HUES64 (cell line): Measurements from ENCODE around the gene TSC22D3.

Source experiments
- H3K27ac ChIP-seq: 2 replicates; pipeline ENCODE4 v1.7.0; 2013; ENCODE audit warnings: low read depth, low read length, inconsistent platforms
- H3K27me3 ChIP-seq: 2 replicates; pipeline ENCODE4 v1.6.1; 2013; ENCODE audit warnings: mild to moderate bottlenecking, low read length; ENCODE audit not compliant: insufficient read depth
- H3K36me3 ChIP-seq: 2 replicates; pipeline ENCODE4 v1.6.1; 2013; ENCODE audit warnings: mild to moderate bottlenecking, low read length; ENCODE audit not compliant: insufficient read depth
- H3K4me1 ChIP-seq: 2 replicates; pipeline ENCODE4 v1.6.1; 2013; ENCODE audit warnings: mild to moderate bottlenecking, low read length, moderate library complexity; ENCODE audit not compliant: insufficient read depth
- H3K4me3 ChIP-seq: 2 replicates; pipeline ENCODE4 v1.5.1; 2013; ENCODE audit warnings: mild to moderate bottlenecking, low read length, moderate library complexity
- H3K9ac ChIP-seq: 2 replicates; pipeline ENCODE4 v1.6.1; 2013; ENCODE audit warnings: mild to moderate bottlenecking, low read depth, low read length
- H3K9me3 ChIP-seq: 2 replicates; pipeline ENCODE4 v1.6.1; 2013; ENCODE audit warnings: low read depth, low read length; ENCODE audit not compliant: insufficient read depth
- WGBS: fragments of 150-250, 120-280 bp; methylation state at CpG from one replicate; pipeline ENCODE4 v1.1.7; 2013; ENCODE audit warnings: missing lambda C conversion rate; 5-methylcytosine and 5-hydroxymethylcytosine counted together

Gene TSC22D3

DNA sequence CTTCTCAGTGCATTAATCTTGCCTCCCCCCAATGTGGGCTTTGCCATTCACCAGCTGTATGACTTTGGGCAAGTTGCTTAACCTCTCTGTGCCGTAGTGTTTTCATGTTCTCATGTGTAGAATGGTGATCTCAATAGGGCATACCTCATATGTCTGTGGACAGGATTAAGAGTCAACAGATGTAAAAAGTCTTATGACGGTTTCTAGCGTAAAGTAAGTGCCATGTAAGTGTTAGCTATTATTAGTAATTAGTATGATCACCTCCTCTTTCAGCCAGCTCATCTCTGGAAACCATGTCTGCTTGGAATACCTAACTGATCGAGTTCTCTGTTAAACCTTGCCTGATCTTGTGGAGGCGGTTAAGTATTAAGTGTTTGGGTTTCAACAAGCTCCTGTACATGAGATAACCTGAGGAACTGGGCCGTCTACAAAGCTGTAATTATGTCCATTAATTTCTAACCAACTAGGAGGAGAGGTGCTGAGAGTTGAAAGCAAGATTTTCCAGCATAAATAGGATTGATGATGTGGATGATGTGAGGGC is 66.3 kb downstream of the TSC22D3 start:
- H3K27ac ChIP-seq = no peak overlapping the region
- H3K36me3 ChIP-seq = no peaks in the 10 kb centered on the region; the same call in 1 of the 2 replicates
- 90% methylated on average over 3 of the region's 6 CpGs for WGBS
- peaks cover 9% of the 10 kb centered on the region; the same call in 1 of the 2 replicates for H3K4me1 ChIP-seq
- H3K9me3 ChIP-seq = no peaks in the 10 kb centered on the region
- no peak overlapping the region for H3K4me3 ChIP-seq
- H3K9ac ChIP-seq = no peak overlapping the region
- H3K27me3 ChIP-seq = no peaks in the 10 kb centered on the region

GRCh38 chrX:107708762-107709161 is 66.8 kb downstream of the TSC22D3 start:
- no peak overlapping the region for H3K27ac ChIP-seq
- WGBS = 74% methylated on average over 2 of the region's 2 CpGs

GRCh38 chrX:107707866-107708265 is 67.7 kb downstream of the TSC22D3 start:
- no peak overlapping the region for H3K4me3 ChIP-seq
- H3K27me3 ChIP-seq = no peaks in the 10 kb centered on the region
- no peaks in the 10 kb centered on the region for H3K36me3 ChIP-seq
- H3K4me1 ChIP-seq = peaks cover 9% of the 10 kb centered on the region; the same call in 1 of the 2 replicates
- H3K27ac ChIP-seq = no peak overlapping the region
- no peaks in the 10 kb centered on the region for H3K9me3 ChIP-seq
- H3K9ac ChIP-seq = no peak overlapping the region
- WGBS = 90% methylated on average over 9 of the region's 9 CpGs

More at GRCh38 chrX:107708762-107709161, 66.8 kb downstream of the TSC22D3 start:
- Histone ChIP-seq H3K36me3 (no peaks in the 10 kb centered on the region; the same call in 1 of the 2 replicates), H3K4me1 (peaks cover 9% of the 10 kb centered on the region; the same call in 1 of the 2 replicates), H3K9ac (no peak overlapping the region), H3K9me3 (no peaks in the 10 kb centered on the region), H3K4me3 (no peak overlapping the region), H3K27me3 (no peaks in the 10 kb centered on the region)

GRCh38 chrX:107706309-107706708 is 69.3 kb downstream of the TSC22D3 start:
- no peak overlapping the region for H3K9ac ChIP-seq
- H3K4me1 ChIP-seq = peaks cover 7% of the 10 kb centered on the region; the same call in 1 of the 2 replicates
- H3K27ac ChIP-seq = no peak overlapping the region
- no peak overlapping the region for H3K4me3 ChIP-seq
- no peaks in the 10 kb centered on the region for H3K36me3 ChIP-seq
- no peaks in the 10 kb centered on the region for H3K9me3 ChIP-seq
- no peaks in the 10 kb centered on the region for H3K27me3 ChIP-seq

GRCh38 chrX:107704587-107704986 is 71.0 kb downstream of the TSC22D3 start:
- no peaks in the 10 kb centered on the region for H3K9me3 ChIP-seq
- no peak overlapping the region for H3K4me3 ChIP-seq
- H3K36me3 ChIP-seq = no peaks in the 10 kb centered on the region
- H3K9ac ChIP-seq = no peak overlapping the region
- no peak overlapping the region for H3K27ac ChIP-seq
- H3K27me3 ChIP-seq = no peaks in the 10 kb centered on the region
- peaks cover 4% of the 10 kb centered on the region for H3K4me1 ChIP-seq
- 89% methylated on average over 2 of the region's 2 CpGs for WGBS

DNA sequence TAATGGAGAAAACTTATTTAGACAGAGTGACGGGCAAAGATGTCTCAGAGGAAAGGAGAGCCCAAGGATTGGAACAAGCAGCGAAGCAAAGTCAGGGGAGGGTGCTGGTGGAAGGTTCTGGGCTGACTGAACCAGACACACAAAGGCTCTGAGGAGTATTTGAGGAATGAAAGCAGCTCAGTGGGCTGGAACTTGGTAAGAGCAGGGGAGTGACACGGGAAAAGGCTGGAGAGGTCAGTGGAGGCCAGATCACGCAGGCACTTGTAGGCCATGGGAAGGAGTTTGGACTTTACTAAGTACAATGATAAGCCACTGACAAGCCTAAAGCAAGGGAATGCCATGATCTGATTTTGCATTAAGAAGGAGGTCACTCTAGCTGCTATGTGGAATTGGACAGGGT is 71.4 kb downstream of the TSC22D3 start:
- H3K27ac ChIP-seq = no peak overlapping the region
- H3K27me3 ChIP-seq = no peaks in the 10 kb centered on the region
- no peak overlapping the region for H3K9ac ChIP-seq
- WGBS = 91% methylated on average over 4 of the region's 4 CpGs
- peaks cover 4% of the 10 kb centered on the region for H3K4me1 ChIP-seq
- H3K9me3 ChIP-seq = no peaks in the 10 kb centered on the region
- H3K36me3 ChIP-seq = no peaks in the 10 kb centered on the region
- no peak overlapping the region for H3K4me3 ChIP-seq

- no peaks in the 10 kb centered on the region for H3K36me3 ChIP-seq
- no peak overlapping the region for H3K27ac ChIP-seq
- H3K4me3 ChIP-seq = no peak overlapping the region
- no peak overlapping the region for H3K9ac ChIP-seq
- H3K27me3 ChIP-seq = no peaks in the 10 kb centered on the region
- no peaks in the 10 kb centered on the region for H3K9me3 ChIP-seq
- peaks cover 4% of the 10 kb centered on the region for H3K4me1 ChIP-seq
- 69% methylated on average over 1 of the region's 1 CpG for WGBS
These were observed 74.0 kb downstream of the TSC22D3 start for GRCh38 chrX:107701493-107702121.

DNA sequence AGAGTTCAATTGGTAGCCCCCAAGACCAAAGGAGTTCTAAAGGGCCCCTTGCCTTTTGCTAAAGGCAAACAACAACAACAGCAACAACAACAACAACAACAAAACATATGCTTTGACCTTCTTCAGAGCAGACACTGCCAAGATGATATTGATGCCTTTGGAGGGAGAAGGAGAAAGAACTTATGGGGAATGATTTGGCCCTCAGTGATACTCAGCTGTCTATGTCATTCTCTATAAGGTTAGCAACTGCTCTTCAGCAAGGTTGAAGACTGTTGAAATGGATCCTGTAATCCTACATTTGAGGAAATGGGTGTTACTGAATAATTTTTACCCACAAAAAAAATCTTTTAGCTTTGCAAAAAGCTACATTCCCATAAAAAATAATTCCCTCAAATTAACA is 74.8 kb downstream of the TSC22D3 start:
- Histone ChIP-seq H3K27ac (no peak overlapping the region), H3K9me3 (no peaks in the 10 kb centered on the region), H3K4me1 (peaks cover 4% of the 10 kb centered on the region), H3K9ac (no peak overlapping the region), H3K4me3 (no peak overlapping the region), H3K36me3 (no peaks in the 10 kb centered on the region), H3K27me3 (no peaks in the 10 kb centered on the region)

DNA sequence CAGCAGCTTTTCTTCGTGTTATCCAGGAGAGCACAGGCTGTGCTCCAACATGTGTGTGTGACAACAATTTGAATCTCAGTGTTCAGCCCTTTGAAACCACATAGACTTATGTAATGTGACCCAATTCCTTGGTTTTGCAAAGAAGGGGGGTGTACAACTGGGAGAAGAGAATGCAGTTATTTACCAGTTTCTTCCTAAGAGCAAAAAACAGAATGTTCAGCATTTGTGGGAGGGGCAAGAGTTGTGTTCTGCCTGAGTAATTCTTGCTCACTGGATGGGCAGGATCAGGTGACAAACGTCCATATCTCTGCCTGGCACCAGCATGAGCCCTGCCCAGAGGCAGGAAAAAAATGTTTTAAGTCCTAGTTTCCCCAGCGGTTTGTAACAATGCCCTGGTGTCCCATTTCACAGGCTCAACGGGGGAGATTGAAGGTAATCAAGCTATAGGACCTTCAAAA is 75.2 kb downstream of the TSC22D3 start:
- Histone ChIP-seq H3K36me3 (no peaks in the 10 kb centered on the region), H3K9me3 (no peaks in the 10 kb centered on the region), H3K27ac (no peak overlapping the region), H3K4me3 (no peak overlapping the region), H3K4me1 (peaks cover 4% of the 10 kb centered on the region), H3K9ac (no peak overlapping the region), H3K27me3 (no peaks in the 10 kb centered on the region)
- whole genome bisulfite sequencing = 28% methylated on average over 4 of the region's 4 CpGs

GRCh38 chrX:107699616-107700015 is 76.0 kb downstream of the TSC22D3 start:
- H3K27ac ChIP-seq = no peak overlapping the region
- peaks cover 4% of the 10 kb centered on the region for H3K4me1 ChIP-seq
- H3K4me3 ChIP-seq = no peak overlapping the region
- no peaks in the 10 kb centered on the region for H3K27me3 ChIP-seq
- no peaks in the 10 kb centered on the region for H3K9me3 ChIP-seq
- no CpG with 5 or more reads among the region's 2 CpGs for WGBS
- H3K9ac ChIP-seq = no peak overlapping the region
- H3K36me3 ChIP-seq = no peaks in the 10 kb centered on the region

DNA sequence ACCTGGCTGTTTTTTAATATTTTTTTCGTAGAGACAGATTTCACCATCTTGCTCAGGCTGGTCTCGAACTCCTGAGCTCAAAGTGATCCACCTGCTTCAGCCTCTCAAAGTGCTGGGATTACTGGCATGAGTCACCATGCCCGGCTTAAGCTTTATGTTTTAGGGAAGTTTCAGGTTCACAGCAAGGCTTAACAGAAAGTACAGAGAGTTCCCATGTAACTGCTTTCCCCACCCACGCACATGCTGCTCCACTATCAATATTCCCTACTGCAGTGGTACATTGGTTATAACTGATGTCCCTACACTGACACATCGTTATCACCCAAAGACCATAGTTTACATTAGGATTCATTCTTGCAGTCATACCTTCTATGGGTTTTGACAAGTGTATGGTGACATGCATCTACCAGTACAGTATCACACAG is 84.6 kb downstream of the TSC22D3 start:
- Histone ChIP-seq H3K27me3 (no peaks in the 10 kb centered on the region), H3K9me3 (no peaks in the 10 kb centered on the region), H3K9ac (no peak overlapping the region), H3K36me3 (no peaks in the 10 kb centered on the region), H3K4me3 (no peak overlapping the region), H3K4me1 (no peaks in the 10 kb centered on the region), H3K27ac (no peak overlapping the region)
- 93% methylated on average over 5 of the region's 5 CpGs for WGBS
